ENCODE measurements around the gene OPRL1. TPM values are rescaled to one million over a fixed set of nuclear protein-coding genes. Genes with fewer than 3 reads are reported as not detected.

OPRL1 gene
- total RNA-seq, 1 experiment from 2014 or later = 1.5 TPM

DNA sequence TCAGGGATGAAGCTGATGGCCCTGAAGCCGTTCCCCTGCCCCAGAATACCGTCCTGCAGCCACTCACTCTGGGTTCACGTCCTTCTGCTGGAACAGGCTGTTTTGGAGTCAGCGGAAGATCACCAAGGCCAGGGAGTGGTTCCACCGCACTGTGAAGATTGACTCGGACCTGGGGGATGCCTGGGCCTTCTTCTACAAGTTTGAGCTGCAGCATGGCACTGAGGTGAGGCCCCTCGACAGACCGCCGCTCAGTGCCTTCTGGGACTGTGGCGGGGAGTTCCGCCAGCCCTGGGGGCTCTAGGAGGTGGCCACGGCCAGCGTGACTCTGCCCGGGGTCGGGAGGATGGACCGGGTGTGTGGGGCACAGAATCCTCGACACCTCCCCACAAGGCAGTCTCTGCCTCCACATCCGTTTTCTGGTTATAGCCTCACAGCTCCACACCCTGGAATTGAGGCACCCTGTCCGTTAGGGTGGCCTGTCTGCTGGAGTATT, 48.0 kb upstream of the OPRL1 start:
- TF ChIP-seq, protein P1, sequence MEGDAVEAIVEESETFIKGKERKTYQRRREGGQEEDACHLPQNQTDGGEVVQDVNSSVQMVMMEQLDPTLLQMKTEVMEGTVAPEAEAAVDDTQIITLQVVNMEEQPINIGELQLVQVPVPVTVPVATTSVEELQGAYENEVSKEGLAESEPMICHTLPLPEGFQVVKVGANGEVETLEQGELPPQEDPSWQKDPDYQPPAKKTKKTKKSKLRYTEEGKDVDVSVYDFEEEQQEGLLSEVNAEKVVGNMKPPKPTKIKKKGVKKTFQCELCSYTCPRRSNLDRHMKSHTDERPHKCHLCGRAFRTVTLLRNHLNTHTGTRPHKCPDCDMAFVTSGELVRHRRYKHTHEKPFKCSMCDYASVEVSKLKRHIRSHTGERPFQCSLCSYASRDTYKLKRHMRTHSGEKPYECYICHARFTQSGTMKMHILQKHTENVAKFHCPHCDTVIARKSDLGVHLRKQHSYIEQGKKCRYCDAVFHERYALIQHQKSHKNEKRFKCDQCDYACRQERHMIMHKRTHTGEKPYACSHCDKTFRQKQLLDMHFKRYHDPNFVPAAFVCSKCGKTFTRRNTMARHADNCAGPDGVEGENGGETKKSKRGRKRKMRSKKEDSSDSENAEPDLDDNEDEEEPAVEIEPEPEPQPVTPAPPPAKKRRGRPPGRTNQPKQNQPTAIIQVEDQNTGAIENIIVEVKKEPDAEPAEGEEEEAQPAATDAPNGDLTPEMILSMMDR (conservative IDR thresholded peaks at IDR 0.05) = no peak
- TF ChIP-seq EZH2 (IDR thresholded peaks at IDR 0.05; ENCODE audit: low read depth) = no peak
- peaks cover 18% of the 10 kb centered on the region for H4K20me1 ChIP-seq (ENCODE audit: insufficient read depth)
- DNase-seq = no peak
- CTCF ChIA-PET = no interaction called here
- no peaks in the 10 kb centered on the region for H3K9me2 ChIP-seq (ENCODE audit: insufficient read depth)
- POLR2A ChIA-PET (ENCODE audit: unreplicated experiment) = interaction anchor here (0.9 kb wide), 1 partner anchor 1269 kb away, joined by 3 read pairs; no protein-coding TSS in a partner anchor
- no peaks in the 10 kb centered on the region for H3K79me2 ChIP-seq (ENCODE audit: low read depth)
- no peak overlapping the region for H3K4me3 ChIP-seq
- no peaks in the 10 kb centered on the region for H3K4me1 ChIP-seq (replicated peaks; ENCODE audit: insufficient read depth)
- peaks cover 15% of the 10 kb centered on the region; the same call in 1 of the 2 replicates for H3F3A ChIP-seq (ENCODE audit: insufficient read depth, low read depth)
- H3K27ac ChIP-seq = no peak overlapping the region
- H2AFZ ChIP-seq = no peak overlapping the region
- no peaks in the 10 kb centered on the region for H3K9me3 ChIP-seq (ENCODE audit: insufficient read depth, low read depth)
- BruUV-seq (replicated peaks) = no TSS peak
- H3K36me3 ChIP-seq (ENCODE audit: low read depth) = 0 out of 2 replicates have a peak, but pooled peaks cover 12% of the 10 kb centered on the region
- no peak overlapping the region for H3K4me2 ChIP-seq
- intact Hi-C loops (cut with micrococcal nuclease; ENCODE audit: unreplicated experiment) = no loop called here
- no peaks in the 10 kb centered on the region for H3K27me3 ChIP-seq (ENCODE audit: insufficient read depth, low read depth)

DNA sequence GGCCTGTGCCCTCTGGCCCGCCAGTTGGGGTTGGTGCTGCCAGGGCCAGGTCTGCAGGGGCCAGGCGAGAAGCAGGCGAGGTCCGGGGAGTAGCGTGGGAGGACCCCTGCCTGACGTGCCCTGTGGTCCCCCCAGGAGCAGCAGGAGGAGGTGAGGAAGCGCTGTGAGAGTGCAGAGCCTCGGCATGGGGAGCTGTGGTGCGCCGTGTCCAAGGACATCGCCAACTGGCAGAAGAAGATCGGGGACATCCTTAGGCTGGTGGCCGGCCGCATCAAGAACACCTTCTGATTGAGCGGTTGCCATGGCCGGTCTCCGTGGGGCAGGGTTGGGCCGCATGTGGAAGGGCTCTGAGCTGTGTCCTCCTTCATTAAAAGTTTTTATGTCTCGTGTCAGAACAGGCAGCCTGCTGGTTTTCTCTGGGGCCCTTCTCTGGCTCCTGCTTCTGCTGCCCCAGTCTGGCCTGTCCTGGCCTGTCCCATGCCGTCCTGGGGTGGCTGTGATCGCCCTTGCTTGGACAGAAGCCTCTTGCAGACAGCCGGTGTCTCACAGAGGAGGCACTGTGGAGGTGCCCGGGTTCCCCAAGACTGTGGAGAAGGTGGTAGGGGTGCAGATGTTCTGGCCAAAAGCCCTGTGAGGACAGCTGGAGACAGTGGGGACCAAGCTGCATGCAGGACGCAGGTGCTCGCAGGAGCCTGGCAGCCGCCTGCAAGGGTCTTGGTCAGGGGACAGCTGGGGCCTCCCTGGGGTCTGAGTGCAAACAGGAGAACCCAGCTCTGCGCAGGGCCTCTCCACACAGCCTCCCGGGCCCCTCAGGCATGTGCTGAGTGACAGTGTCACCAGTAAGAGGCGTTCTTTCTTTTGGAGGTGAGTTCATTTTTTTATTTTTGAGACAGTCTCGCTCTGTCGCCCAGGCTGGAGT, 46.9 kb upstream of the OPRL1 start:
- DNase-seq = no peak
- TF ChIP-seq EZH2 (IDR thresholded peaks at IDR 0.05; ENCODE audit: low read depth) = no peak
- TF ChIP-seq, protein P1 (conservative IDR thresholded peaks at IDR 0.05) = no peak
- H3K27me3 ChIP-seq (ENCODE audit: insufficient read depth, low read depth) = no peaks in the 10 kb centered on the region
- intact Hi-C loops (cut with micrococcal nuclease; ENCODE audit: unreplicated experiment) = no loop called here
- POLR2A ChIA-PET (ENCODE audit: unreplicated experiment) = no interaction called here
- no peaks in the 10 kb centered on the region for H3K79me2 ChIP-seq (ENCODE audit: low read depth)
- no peak overlapping the region for H3K27ac ChIP-seq
- H3K36me3 ChIP-seq (ENCODE audit: low read depth) = 0 out of 2 replicates have a peak, but pooled peaks cover 6% of the 10 kb centered on the region
- no peak overlapping the region for H3K4me2 ChIP-seq
- no peaks in the 10 kb centered on the region for H3K9me2 ChIP-seq (ENCODE audit: insufficient read depth)
- BruUV-seq (replicated peaks) = no TSS peak
- H3K4me3 ChIP-seq = no peak overlapping the region
- H2AFZ ChIP-seq = no peak overlapping the region
- H3K4me1 ChIP-seq (replicated peaks; ENCODE audit: insufficient read depth) = no peaks in the 10 kb centered on the region
- H3F3A ChIP-seq (ENCODE audit: insufficient read depth, low read depth) = peaks cover 18% of the 10 kb centered on the region; the same call in 1 of the 2 replicates
- no peaks in the 10 kb centered on the region for H3K9me3 ChIP-seq (ENCODE audit: insufficient read depth, low read depth)
- H4K20me1 ChIP-seq (ENCODE audit: insufficient read depth) = peaks cover 18% of the 10 kb centered on the region
- CTCF ChIA-PET = no interaction called here

DNA sequence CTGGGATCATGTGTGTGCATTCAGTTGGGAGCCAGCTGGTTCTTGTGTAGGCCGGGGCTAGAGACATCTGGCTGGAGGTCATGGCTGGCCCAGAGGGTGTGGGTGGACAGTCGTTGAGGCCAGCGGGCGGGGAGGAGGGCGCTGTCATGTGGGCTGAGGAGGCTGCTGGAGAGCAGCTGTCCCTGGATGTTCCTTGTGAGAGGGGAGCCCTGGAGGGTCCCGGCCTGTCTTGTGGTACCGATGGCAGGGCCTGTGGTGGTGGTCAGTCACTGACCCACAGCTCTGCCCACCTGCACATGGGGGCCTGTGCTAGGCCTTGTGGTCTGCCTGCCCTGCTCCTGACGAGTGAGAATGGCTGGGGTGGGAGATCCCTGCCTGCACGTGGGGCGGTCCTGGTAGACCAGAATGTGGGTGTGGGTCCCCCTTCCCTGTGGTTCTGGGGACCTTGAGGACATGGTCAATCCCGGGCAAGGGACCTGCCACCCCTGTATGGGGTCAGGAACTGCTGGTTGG, 45.8 kb upstream of the OPRL1 start:
- ChIA-PET POLR2A (ENCODE audit: unreplicated experiment) (no interaction called here), CTCF (no interaction called here)
- Histone ChIP-seq H3K4me3 (no peak overlapping the region), H3K36me3 (ENCODE audit: low read depth) (0 out of 2 replicates have a peak, but pooled peaks cover 5% of the 10 kb centered on the region), H3K4me2 (no peak overlapping the region), H3K4me1 (replicated peaks; ENCODE audit: insufficient read depth) (0 out of 2 replicates have a peak, but pooled peaks cover 3% of the 10 kb centered on the region), H3K9me2 (ENCODE audit: insufficient read depth) (no peaks in the 10 kb centered on the region), H3K9me3 (ENCODE audit: insufficient read depth, low read depth) (no peaks in the 10 kb centered on the region), H3K27me3 (ENCODE audit: insufficient read depth, low read depth) (no peaks in the 10 kb centered on the region), H3K27ac (no peak overlapping the region), H4K20me1 (ENCODE audit: insufficient read depth) (peaks cover 13% of the 10 kb centered on the region), H3K79me2 (ENCODE audit: low read depth) (no peaks in the 10 kb centered on the region), H2AFZ (no peak overlapping the region), H3F3A (ENCODE audit: insufficient read depth, low read depth) (peaks cover 18% of the 10 kb centered on the region; the same call in 1 of the 2 replicates)
- BruUV-seq (replicated peaks) = no TSS peak
- TF ChIP-seq, protein P1 (conservative IDR thresholded peaks at IDR 0.05) = no peak
- TF ChIP-seq EZH2 (IDR thresholded peaks at IDR 0.05; ENCODE audit: low read depth) = no peak
- no peak for DNase-seq
- intact Hi-C loops (cut with micrococcal nuclease; ENCODE audit: unreplicated experiment) = no loop called here

Measured in PC-9 (cell line).